SU-DHL-6 (cell line): ENCODE results near the gene MRPS25.
A peak's percentile ranks its signal among the peaks of the same experiment; 100 is the strongest.

ENCODE experiments used
- H2AFZ ChIP-seq: fragments of 200-600 bp; sonication (generic); 2 replicates; pipeline ENCODE4 v1.6.1; 2014; ENCODE audit warnings: low read depth, mild to moderate bottlenecking, moderate library complexity, mixed read lengths, antibody characterized with exemption, low read length; ENCODE audit not compliant: severe bottlenecking
- H3F3A ChIP-seq: fragments of 200-600 bp; shearing (Covaris generic); 2 replicates; pipeline ENCODE4 v1.6.0; 2016; ENCODE audit warnings: antibody characterized with exemption, mild to moderate bottlenecking; ENCODE audit not compliant: insufficient read depth
- H3K27ac ChIP-seq: fragments of 200-600 bp; sonication (generic); 2 replicates; pipeline ENCODE4 v1.5.1; 2016; ENCODE audit warnings: low read depth, mild to moderate bottlenecking, low read length, moderate library complexity, mixed read lengths
- H3K27me3 ChIP-seq: fragments of 200-600 bp; sonication (generic), shearing (Covaris generic); 2 replicates; pipeline ENCODE4 v1.6.0; 2014; ENCODE audit warnings: mild to moderate bottlenecking, low read length
- H3K36me3 ChIP-seq: fragments of 200-600 bp; sonication (generic); 2 replicates; pipeline ENCODE4 v1.6.1; 2014; ENCODE audit warnings: mild to moderate bottlenecking, low read length, mixed read lengths
- H3K4me2 ChIP-seq: fragments of 300-600, 200-600 bp; shearing (Covaris generic), sonication (generic); 2 replicates; pipeline ENCODE4 v1.6.0; 2014; ENCODE audit warnings: low read length, low read depth, mild to moderate bottlenecking; ENCODE audit not compliant: poor library complexity, severe bottlenecking
- H3K4me3 ChIP-seq: fragments of 200-600 bp; sonication (generic); 2 replicates; pipeline ENCODE4 v1.5.1; 2014; ENCODE audit warnings: antibody characterized with exemption, low read length, mild to moderate bottlenecking, mixed read lengths; ENCODE audit not compliant: insufficient read depth, poor library complexity, severe bottlenecking
- H3K79me2 ChIP-seq: fragments of 200-600 bp; sonication (generic); 2 replicates; pipeline ENCODE4 v1.6.1; 2014; ENCODE audit warnings: mild to moderate bottlenecking, low read length, moderate library complexity; ENCODE audit not compliant: insufficient read depth
- H3K9ac ChIP-seq: fragments of 200-600 bp; sonication (generic); 2 replicates; pipeline ENCODE4 v1.7.0; 2014; ENCODE audit warnings: mild to moderate bottlenecking, low read length
- H3K9me2 ChIP-seq: fragments of 200-600 bp; sonication (generic); replicated peaks from 2 replicates; pipeline ENCODE4 v1.6.1; 2014; ENCODE audit warnings: low read length; ENCODE audit not compliant: insufficient read depth
- H3K9me3 ChIP-seq: fragments of 200-600 bp; sonication (generic); 2 replicates; pipeline ENCODE4 v1.6.1; 2014; ENCODE audit warnings: low read length, mixed read lengths; ENCODE audit not compliant: insufficient read depth
- H4K20me1 ChIP-seq: fragments of 200-600 bp; sonication (generic); 2 replicates; pipeline ENCODE4 v1.6.1; 2014; ENCODE audit warnings: low read depth, mild to moderate bottlenecking, antibody characterized with exemption, low read length, moderate library complexity, mixed read lengths
- CTCF ChIP-seq: fragments of 200-600 bp; sonication (generic); IDR thresholded peaks from one replicate; pipeline ENCODE4 v1.5.1; 2017; ENCODE audit warnings: antibody characterized with exemption, mild to moderate bottlenecking, low read length, moderate library complexity; ENCODE audit not compliant: insufficient read depth, poor library complexity, severe bottlenecking
- EZH2phosphoT487 ChIP-seq: fragments of 200-600 bp; sonication (generic), shearing (Covaris generic); conservative IDR thresholded peaks from 2 replicates; pipeline ENCODE4 v1.6.1; 2018; ENCODE audit warnings: mild to moderate bottlenecking, antibody characterized with exemption, low read length, moderate library complexity, mixed read lengths

MRPS25 gene

GRCh38 chr3:15049584-15049983, 15.5 kb downstream of the MRPS25 start:
- H2AFZ ChIP-seq = no peak overlapping the region
- no peak for TF ChIP-seq EZH2phosphoT487
- TF ChIP-seq CTCF = no peak
- H3K9me3 ChIP-seq = no peaks in the 10 kb centered on the region
- peak overlapping the region; percentile 83 for H3K27ac ChIP-seq
- peaks cover 42% of the 10 kb centered on the region for H3K79me2 ChIP-seq
- H3K4me3 ChIP-seq = no peak overlapping the region
- H4K20me1 ChIP-seq = peaks cover 5% of the 10 kb centered on the region; the same call in 1 of the 2 replicates
- H3F3A ChIP-seq = peaks cover 30% of the 10 kb centered on the region
- no peak overlapping the region for H3K9ac ChIP-seq
- peaks cover 38% of the 10 kb centered on the region for H3K36me3 ChIP-seq
- no peak overlapping the region for H3K4me2 ChIP-seq
- H3K9me2 ChIP-seq = no peaks in the 10 kb centered on the region
- H3K27me3 ChIP-seq = no peaks in the 10 kb centered on the region

GRCh38 chr3:15045667-15046066, 19.4 kb downstream of the MRPS25 start:
- no peak for TF ChIP-seq CTCF
- no peak for TF ChIP-seq EZH2phosphoT487
- Histone ChIP-seq H3K9me3 (no peaks in the 10 kb centered on the region), H3K9me2 (no peaks in the 10 kb centered on the region), H3K9ac (no peak overlapping the region), H3K27ac (no peak overlapping the region), H3F3A (peaks cover 26% of the 10 kb centered on the region), H3K4me2 (no peak overlapping the region), H4K20me1 (peaks cover 3% of the 10 kb centered on the region; the same call in 1 of the 2 replicates), H3K79me2 (peaks cover 12% of the 10 kb centered on the region; the same call in 1 of the 2 replicates), H3K36me3 (peaks cover 54% of the 10 kb centered on the region), H3K27me3 (no peaks in the 10 kb centered on the region), H2AFZ (no peak overlapping the region), H3K4me3 (no peak overlapping the region)

GRCh38 chr3:15044326-15044725, 20.8 kb downstream of the MRPS25 start:
- H4K20me1 ChIP-seq = no peaks in the 10 kb centered on the region
- H3K9me2 ChIP-seq = no peaks in the 10 kb centered on the region
- TF ChIP-seq CTCF = no peak
- TF ChIP-seq EZH2phosphoT487 = no peak
- H2AFZ ChIP-seq = no peak overlapping the region
- H3F3A ChIP-seq = peaks cover 20% of the 10 kb centered on the region
- no peak overlapping the region for H3K4me2 ChIP-seq
- H3K9ac ChIP-seq = no peak overlapping the region
- peaks cover 2% of the 10 kb centered on the region; the same call in 1 of the 2 replicates for H3K79me2 ChIP-seq
- peaks cover 52% of the 10 kb centered on the region for H3K36me3 ChIP-seq
- H3K4me3 ChIP-seq = no peak overlapping the region
- H3K27me3 ChIP-seq = no peaks in the 10 kb centered on the region
- no peak overlapping the region for H3K27ac ChIP-seq
- no peaks in the 10 kb centered on the region for H3K9me3 ChIP-seq
